NCI-H146 treated with DMSO at 0.1 percent for 48 hours (cell line): Measurements from ENCODE around the gene E2F6.

Experiments
- DNase-seq: peaks from one replicate; lab custom pipeline; 2025; ENCODE audit not compliant: unreplicated experiment; lab: John Stamatoyannopoulos, UW

The E2F6 gene

GRCh38 chr2:11396021-11396420 lies 69.9 kb downstream of the E2F6 start:
- no peak for DNase-seq

- DNase-seq: no peak
Measured at GRCh38 chr2:11395389-11395788, 70.6 kb downstream of the E2F6 start.
